A549 treated with DMSO at 1 μM for 4 hours (cell line): Measurements from ENCODE around the gene WFDC1. TPM values are rescaled to one million over a fixed set of nuclear protein-coding genes. Genes with fewer than 3 reads are reported as not detected.

ENCODE experiments used
- total RNA-seq: library from RNA; stranded (reverse); fragments of 200-300 nt; extraction: Qiagen RNA extraction; gene quantifications from 5 replicates; pipeline ENCODE4 v1.2.3, GENCODE V29; 2022; ENCODE audit warnings: low read depth

Gene WFDC1
- total RNA-seq: not detected in 5 replicates

GRCh38 chr16:84294531-84295142, at the start of gene WFDC1:
WFDC1 (plus strand) TSS chr16:84294878; CDS start chr16:84294972, 94 bp downstream.

GRCh38 chr16:84368308-84368996, 73.8 kb downstream of the WFDC1 start, which contains the start of gene ATP2C2:
ATP2C2 (plus strand) TSS chr16:84368538; CDS start chr16:84368616, 78 bp downstream.

Other genes with a start within 250 kb of the WFDC1 start
- 40.5 to 52.4 TPM (median 50.1 TPM) in 5 replicates for gene MBTPS1, start 177.9 kb upstream of the WFDC1 start, total RNA-seq
- 15.8 to 21.0 TPM (median 18.6 TPM) in 5 replicates for gene HSDL1, start 149.7 kb upstream of the WFDC1 start, total RNA-seq
- gene DNAAF1, start 149.6 kb upstream of the WFDC1 start, total RNA-seq: 0.26 to 0.45 TPM (median 0.38 TPM) in 5 replicates
- 23.1 to 35.1 TPM (median 28.4 TPM) in 5 replicates for gene TAF1C, start 107.8 kb upstream of the WFDC1 start, total RNA-seq
- gene ADAD2, start 103.7 kb upstream of the WFDC1 start, total RNA-seq: not detected in 5 replicates
- gene KCNG4, start 54.9 kb upstream of the WFDC1 start, total RNA-seq: not detected in 5 replicates
- 0.06 to 0.15 TPM (median 0.14 TPM) in 5 replicates for gene ATP2C2, start 73.7 kb downstream of the WFDC1 start, total RNA-seq
- 49.9 to 64.1 TPM (median 57.1 TPM) in 5 replicates for gene MEAK7, start 209.8 kb downstream of the WFDC1 start, total RNA-seq